ENCODE results near the gene MDH1.

DNA sequence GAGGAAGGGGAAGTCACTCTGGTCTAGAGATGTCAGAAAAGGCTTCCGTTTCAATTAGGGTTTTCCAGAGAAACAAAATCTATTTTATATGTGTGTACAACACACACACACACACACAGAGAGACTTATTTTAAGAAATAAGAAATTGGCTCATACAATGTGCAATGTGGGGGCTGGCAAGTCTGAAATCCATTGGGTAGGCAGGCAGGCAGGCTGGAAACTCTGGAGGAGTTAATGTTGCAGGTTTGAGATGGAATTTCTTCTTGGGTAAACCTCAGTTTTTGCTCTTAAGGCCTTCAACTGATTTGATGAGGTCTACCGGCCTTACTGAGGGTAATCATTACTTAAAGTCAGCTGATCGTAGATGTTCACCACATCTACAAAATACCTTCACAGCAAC, 62.6 kb downstream of the MDH1 start:
- TF ChIP-seq, protein P1, sequence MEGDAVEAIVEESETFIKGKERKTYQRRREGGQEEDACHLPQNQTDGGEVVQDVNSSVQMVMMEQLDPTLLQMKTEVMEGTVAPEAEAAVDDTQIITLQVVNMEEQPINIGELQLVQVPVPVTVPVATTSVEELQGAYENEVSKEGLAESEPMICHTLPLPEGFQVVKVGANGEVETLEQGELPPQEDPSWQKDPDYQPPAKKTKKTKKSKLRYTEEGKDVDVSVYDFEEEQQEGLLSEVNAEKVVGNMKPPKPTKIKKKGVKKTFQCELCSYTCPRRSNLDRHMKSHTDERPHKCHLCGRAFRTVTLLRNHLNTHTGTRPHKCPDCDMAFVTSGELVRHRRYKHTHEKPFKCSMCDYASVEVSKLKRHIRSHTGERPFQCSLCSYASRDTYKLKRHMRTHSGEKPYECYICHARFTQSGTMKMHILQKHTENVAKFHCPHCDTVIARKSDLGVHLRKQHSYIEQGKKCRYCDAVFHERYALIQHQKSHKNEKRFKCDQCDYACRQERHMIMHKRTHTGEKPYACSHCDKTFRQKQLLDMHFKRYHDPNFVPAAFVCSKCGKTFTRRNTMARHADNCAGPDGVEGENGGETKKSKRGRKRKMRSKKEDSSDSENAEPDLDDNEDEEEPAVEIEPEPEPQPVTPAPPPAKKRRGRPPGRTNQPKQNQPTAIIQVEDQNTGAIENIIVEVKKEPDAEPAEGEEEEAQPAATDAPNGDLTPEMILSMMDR (IDR thresholded peaks at IDR 0.05; ENCODE audit: low read depth, low read length, missing input control), result no peak
- TF ChIP-seq, protein P2, sequence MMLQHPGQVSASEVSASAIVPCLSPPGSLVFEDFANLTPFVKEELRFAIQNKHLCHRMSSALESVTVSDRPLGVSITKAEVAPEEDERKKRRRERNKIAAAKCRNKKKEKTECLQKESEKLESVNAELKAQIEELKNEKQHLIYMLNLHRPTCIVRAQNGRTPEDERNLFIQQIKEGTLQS (IDR thresholded peaks at IDR 0.05), result no peak
- TF ChIP-seq RAD21 (IDR thresholded peaks at IDR 0.05) (no peak), SP1 (IDR thresholded peaks at IDR 0.05) (no peak), TAF1 (conservative IDR thresholded peaks at IDR 0.05) (no peak), RXRA (IDR thresholded peaks at IDR 0.05) (no peak), EGR1 (IDR thresholded peaks at IDR 0.05; ENCODE audit: low read depth in 2 of 2) (no peak), FOXA1 (IDR thresholded peaks at IDR 0.05) (no peak), HNF4A (conservative IDR thresholded peaks at IDR 0.05) (no peak), YY1 (IDR thresholded peaks at IDR 0.05) (no peak), HNF4G (IDR thresholded peaks at IDR 0.05) (no peak)
- TF ChIP-seq, protein P3, sequence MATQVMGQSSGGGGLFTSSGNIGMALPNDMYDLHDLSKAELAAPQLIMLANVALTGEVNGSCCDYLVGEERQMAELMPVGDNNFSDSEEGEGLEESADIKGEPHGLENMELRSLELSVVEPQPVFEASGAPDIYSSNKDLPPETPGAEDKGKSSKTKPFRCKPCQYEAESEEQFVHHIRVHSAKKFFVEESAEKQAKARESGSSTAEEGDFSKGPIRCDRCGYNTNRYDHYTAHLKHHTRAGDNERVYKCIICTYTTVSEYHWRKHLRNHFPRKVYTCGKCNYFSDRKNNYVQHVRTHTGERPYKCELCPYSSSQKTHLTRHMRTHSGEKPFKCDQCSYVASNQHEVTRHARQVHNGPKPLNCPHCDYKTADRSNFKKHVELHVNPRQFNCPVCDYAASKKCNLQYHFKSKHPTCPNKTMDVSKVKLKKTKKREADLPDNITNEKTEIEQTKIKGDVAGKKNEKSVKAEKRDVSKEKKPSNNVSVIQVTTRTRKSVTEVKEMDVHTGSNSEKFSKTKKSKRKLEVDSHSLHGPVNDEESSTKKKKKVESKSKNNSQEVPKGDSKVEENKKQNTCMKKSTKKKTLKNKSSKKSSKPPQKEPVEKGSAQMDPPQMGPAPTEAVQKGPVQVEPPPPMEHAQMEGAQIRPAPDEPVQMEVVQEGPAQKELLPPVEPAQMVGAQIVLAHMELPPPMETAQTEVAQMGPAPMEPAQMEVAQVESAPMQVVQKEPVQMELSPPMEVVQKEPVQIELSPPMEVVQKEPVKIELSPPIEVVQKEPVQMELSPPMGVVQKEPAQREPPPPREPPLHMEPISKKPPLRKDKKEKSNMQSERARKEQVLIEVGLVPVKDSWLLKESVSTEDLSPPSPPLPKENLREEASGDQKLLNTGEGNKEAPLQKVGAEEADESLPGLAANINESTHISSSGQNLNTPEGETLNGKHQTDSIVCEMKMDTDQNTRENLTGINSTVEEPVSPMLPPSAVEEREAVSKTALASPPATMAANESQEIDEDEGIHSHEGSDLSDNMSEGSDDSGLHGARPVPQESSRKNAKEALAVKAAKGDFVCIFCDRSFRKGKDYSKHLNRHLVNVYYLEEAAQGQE (IDR thresholded peaks at IDR 0.05), result no peak
- TF ChIP-seq, protein P4, sequence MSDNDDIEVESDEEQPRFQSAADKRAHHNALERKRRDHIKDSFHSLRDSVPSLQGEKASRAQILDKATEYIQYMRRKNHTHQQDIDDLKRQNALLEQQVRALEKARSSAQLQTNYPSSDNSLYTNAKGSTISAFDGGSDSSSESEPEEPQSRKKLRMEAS (IDR thresholded peaks at IDR 0.05), result no peak
- TF ChIP-seq, protein P5, sequence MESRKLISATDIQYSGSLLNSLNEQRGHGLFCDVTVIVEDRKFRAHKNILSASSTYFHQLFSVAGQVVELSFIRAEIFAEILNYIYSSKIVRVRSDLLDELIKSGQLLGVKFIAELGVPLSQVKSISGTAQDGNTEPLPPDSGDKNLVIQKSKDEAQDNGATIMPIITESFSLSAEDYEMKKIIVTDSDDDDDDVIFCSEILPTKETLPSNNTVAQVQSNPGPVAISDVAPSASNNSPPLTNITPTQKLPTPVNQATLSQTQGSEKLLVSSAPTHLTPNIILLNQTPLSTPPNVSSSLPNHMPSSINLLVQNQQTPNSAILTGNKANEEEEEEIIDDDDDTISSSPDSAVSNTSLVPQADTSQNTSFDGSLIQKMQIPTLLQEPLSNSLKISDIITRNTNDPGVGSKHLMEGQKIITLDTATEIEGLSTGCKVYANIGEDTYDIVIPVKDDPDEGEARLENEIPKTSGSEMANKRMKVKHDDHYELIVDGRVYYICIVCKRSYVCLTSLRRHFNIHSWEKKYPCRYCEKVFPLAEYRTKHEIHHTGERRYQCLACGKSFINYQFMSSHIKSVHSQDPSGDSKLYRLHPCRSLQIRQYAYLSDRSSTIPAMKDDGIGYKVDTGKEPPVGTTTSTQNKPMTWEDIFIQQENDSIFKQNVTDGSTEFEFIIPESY (IDR thresholded peaks at IDR 0.05), result no peak
